ENCODE measurements around the gene TMEM119. TPM values are rescaled to one million over a fixed set of nuclear protein-coding genes. Genes with fewer than 3 reads are reported as not detected.
"Not testable (repeated sequence)": the region's sequence is repeated elsewhere in the genome, so short reads cannot be mapped to it uniquely, and the experiment has no call there.

TMEM119 gene
- total RNA-seq, 1 experiment from 2014 or later: 311 TPM

GRCh38 chr12:108627134-108627920, 29.4 kb upstream of the TMEM119 start:
- peak; percentile 71 to 89 for DNase-seq (ENCODE audit: low read depth in 1 of 2, low spot score in 2 of 2)
- H3K9me3 ChIP-seq (replicated peaks): peaks cover 7% of the 10 kb centered on the region; the same call in 1 of the 2 replicates
- H3K27me3 ChIP-seq (replicated peaks): no peaks in the 10 kb centered on the region
- H3K4me1 ChIP-seq (replicated peaks): peaks cover 44% of the 10 kb centered on the region
- no peaks in the 10 kb centered on the region; the same call in 1 of the 2 replicates for H3K36me3 ChIP-seq
- no peak overlapping the region for H3K27ac ChIP-seq
- no peak overlapping the region for H3K4me3 ChIP-seq

GRCh38 chr12:108625228-108625627, 27.3 kb upstream of the TMEM119 start:
- DNase-seq (ENCODE audit: low read depth in 1 of 2, low spot score in 2 of 2): peak; percentile 71 to 80
- H3K27me3 ChIP-seq (replicated peaks): no peaks in the 10 kb centered on the region

GRCh38 chr12:108623577-108623976, 25.7 kb upstream of the TMEM119 start:
- no peak for DNase-seq (ENCODE audit: low read depth in 1 of 2, low spot score in 2 of 2)
- Histone ChIP-seq H3K27ac (no peak overlapping the region), H3K36me3 (no peaks in the 10 kb centered on the region; the same call in 1 of the 2 replicates), H3K4me3 (no peak overlapping the region), H3K4me1 (replicated peaks) (peaks cover 18% of the 10 kb centered on the region), H3K9me3 (replicated peaks) (peaks cover 7% of the 10 kb centered on the region; the same call in 1 of the 2 replicates), H3K27me3 (replicated peaks) (no peaks in the 10 kb centered on the region)

More at GRCh38 chr12:108625228-108625627, 27.3 kb upstream of the TMEM119 start:
- Histone ChIP-seq H3K27ac (no peak overlapping the region), H3K36me3 (no peaks in the 10 kb centered on the region; the same call in 1 of the 2 replicates), H3K4me3 (no peak overlapping the region), H3K9me3 (replicated peaks) (peaks cover 7% of the 10 kb centered on the region; the same call in 1 of the 2 replicates), H3K4me1 (replicated peaks) (peaks cover 34% of the 10 kb centered on the region)

- H3K36me3 ChIP-seq: no peaks in the 10 kb centered on the region; the same call in 1 of the 2 replicates
- H3K27ac ChIP-seq: peak overlapping the region; percentile 9
- H3K4me1 ChIP-seq (replicated peaks): peaks cover 12% of the 10 kb centered on the region
- no peak overlapping the region for H3K4me3 ChIP-seq
- H3K9me3 ChIP-seq (replicated peaks): peaks cover 7% of the 10 kb centered on the region; the same call in 1 of the 2 replicates
- DNase-seq (ENCODE audit: low read depth in 1 of 2, low spot score in 2 of 2): peak; percentile 72 to 94
- H3K27me3 ChIP-seq (replicated peaks): no peaks in the 10 kb centered on the region
Observed at GRCh38 chr12:108622921-108623514, 25.1 kb upstream of the TMEM119 start.

- peak in 1 of 2 experiments; percentile 100 for DNase-seq (ENCODE audit: low read depth in 1 of 2, low spot score in 2 of 2)
Observed at GRCh38 chr12:108622421-108622820, 24.5 kb upstream of the TMEM119 start.

GRCh38 chr12:108621161-108621560, 23.3 kb upstream of the TMEM119 start:
- peak in 1 of 2 experiments; percentile 66 for DNase-seq (ENCODE audit: low read depth in 1 of 2, low spot score in 2 of 2)
- Histone ChIP-seq H3K27ac (no peak overlapping the region), H3K4me1 (replicated peaks) (peaks cover 27% of the 10 kb centered on the region), H3K9me3 (replicated peaks) (peaks cover 7% of the 10 kb centered on the region), H3K27me3 (replicated peaks) (no peaks in the 10 kb centered on the region), H3K36me3 (no peaks in the 10 kb centered on the region; the same call in 1 of the 2 replicates), H3K4me3 (no peak overlapping the region)

More at GRCh38 chr12:108622421-108622820, 24.5 kb upstream of the TMEM119 start:
- Histone ChIP-seq H3K27me3 (replicated peaks) (no peaks in the 10 kb centered on the region), H3K27ac (peak overlapping the region; percentile 9), H3K9me3 (replicated peaks) (peaks cover 7% of the 10 kb centered on the region; the same call in 1 of the 2 replicates), H3K36me3 (no peaks in the 10 kb centered on the region; the same call in 1 of the 2 replicates), H3K4me1 (replicated peaks) (peaks cover 16% of the 10 kb centered on the region), H3K4me3 (no peak overlapping the region)

- no peak overlapping the region for H3K27ac ChIP-seq
Observed at GRCh38 chr12:108620236-108620879, 22.5 kb upstream of the TMEM119 start.

GRCh38 chr12:108619369-108620160, 21.7 kb upstream of the TMEM119 start:
- Histone ChIP-seq H3K9me3 (replicated peaks) (peaks cover 14% of the 10 kb centered on the region), H3K4me1 (replicated peaks) (peaks cover 27% of the 10 kb centered on the region), H3K36me3 (no peaks in the 10 kb centered on the region; the same call in none of the 2 replicates), H3K27ac (no peak overlapping the region), H3K4me3 (no peak overlapping the region), H3K27me3 (replicated peaks) (no peaks in the 10 kb centered on the region)
- DNase-seq (ENCODE audit: low read depth in 1 of 2, low spot score in 2 of 2): peak in 1 of 2 experiments; percentile 71

More at GRCh38 chr12:108620236-108620879, 22.5 kb upstream of the TMEM119 start:
- Histone ChIP-seq H3K9me3 (replicated peaks) (peaks cover 14% of the 10 kb centered on the region), H3K36me3 (no peaks in the 10 kb centered on the region; the same call in none of the 2 replicates), H3K27me3 (replicated peaks) (no peaks in the 10 kb centered on the region), H3K4me3 (no peak overlapping the region), H3K4me1 (replicated peaks) (peaks cover 27% of the 10 kb centered on the region)
- peak in 1 of 2 experiments; percentile 71 for DNase-seq (ENCODE audit: low read depth in 1 of 2, low spot score in 2 of 2)

- peaks cover 14% of the 10 kb centered on the region for H3K9me3 ChIP-seq (replicated peaks)
- H3K27ac ChIP-seq: not testable (repeated sequence)
Observed at GRCh38 chr12:108618953-108619274, 21.0 kb upstream of the TMEM119 start.

GRCh38 chr12:108618079-108618952, 20.4 kb upstream of the TMEM119 start:
- Histone ChIP-seq H3K27me3 (replicated peaks) (no peaks in the 10 kb centered on the region), H3K4me1 (replicated peaks) (peaks cover 34% of the 10 kb centered on the region), H3K27ac (no peak overlapping the region), H3K36me3 (no peaks in the 10 kb centered on the region; the same call in none of the 2 replicates), H3K9me3 (replicated peaks) (peaks cover 14% of the 10 kb centered on the region), H3K4me3 (no peak overlapping the region)
- DNase-seq (ENCODE audit: low read depth in 1 of 2, low spot score in 2 of 2): peak in 1 of 2 experiments; percentile 100

More at GRCh38 chr12:108618953-108619274, 21.0 kb upstream of the TMEM119 start:
- peaks cover 28% of the 10 kb centered on the region for H3K4me1 ChIP-seq (replicated peaks)
- H3K4me3 ChIP-seq; H3K27me3 ChIP-seq (replicated peaks); H3K36me3 ChIP-seq: not testable (repeated sequence)
- peak in 1 of 2 experiments; percentile 70 for DNase-seq (ENCODE audit: low read depth in 1 of 2, low spot score in 2 of 2)

GRCh38 chr12:108616941-108617858, 19.3 kb upstream of the TMEM119 start:
- Histone ChIP-seq H3K27me3 (replicated peaks) (no peaks in the 10 kb centered on the region), H3K27ac (peak overlapping the region; percentile 0; the same call in 1 of the 2 replicates), H3K36me3 (no peaks in the 10 kb centered on the region; the same call in 1 of the 2 replicates), H3K4me3 (no peak overlapping the region), H3K9me3 (replicated peaks) (peaks cover 7% of the 10 kb centered on the region), H3K4me1 (replicated peaks) (peaks cover 37% of the 10 kb centered on the region)
- DNase-seq (ENCODE audit: low read depth in 1 of 2, low spot score in 2 of 2): no peak
